CD4-positive, alpha-beta T cell treated with Interleukin-21 for 1 hour (primary cell): Measurements from ENCODE around the gene CLIC3.

Experiments used
- DNase-seq: peaks from one replicate; pipeline ENCODE4 v3.0.0-alpha.2; 2020

CLIC3 gene

GRCh38 chr9:137016436-137016835 lies 20.1 kb upstream of the CLIC3 start:
- DNase-seq, result no peak

GRCh38 chr9:137015976-137016375 lies 19.6 kb upstream of the CLIC3 start:
- DNase-seq, result no peak

GRCh38 chr9:137015540-137015930 lies 19.2 kb upstream of the CLIC3 start:
- DNase-seq, result no peak

GRCh38 chr9:137014776-137015539 lies 18.6 kb upstream of the CLIC3 start:
- DNase-seq, result no peak

GRCh38 chr9:137014166-137014565 lies 17.8 kb upstream of the CLIC3 start:
- DNase-seq, result no peak

GRCh38 chr9:137013571-137013940 lies 17.2 kb upstream of the CLIC3 start:
- DNase-seq, result no peak

- DNase-seq, result no peak
These were observed 16.6 kb upstream of the CLIC3 start for GRCh38 chr9:137012694-137013570.

- DNase-seq, result no peak
These were observed 15.7 kb upstream of the CLIC3 start for GRCh38 chr9:137011907-137012675.

GRCh38 chr9:137011156-137011555 lies 14.8 kb upstream of the CLIC3 start:
- DNase-seq, result no peak

GRCh38 chr9:137009938-137010732 lies 13.8 kb upstream of the CLIC3 start:
- no peak for DNase-seq

GRCh38 chr9:137009217-137009616 lies 12.8 kb upstream of the CLIC3 start:
- no peak for DNase-seq

- no peak for DNase-seq
These were observed 11.9 kb upstream of the CLIC3 start for GRCh38 chr9:137008312-137008711.

GRCh38 chr9:137007816-137008270 lies 11.5 kb upstream of the CLIC3 start:
- DNase-seq, result no peak

- DNase-seq, result no peak
These were observed 10.9 kb upstream of the CLIC3 start for GRCh38 chr9:137007108-137007815.

GRCh38 chr9:137006116-137007003 lies 10.0 kb upstream of the CLIC3 start:
- DNase-seq, result no peak

- DNase-seq, result peak; percentile 32
These were observed 7.9 kb upstream of the CLIC3 start for GRCh38 chr9:137004285-137004684.

- no peak for DNase-seq
These were observed 6.3 kb upstream of the CLIC3 start for GRCh38 chr9:137002646-137003041.

GRCh38 chr9:137001857-137002645 lies 5.7 kb upstream of the CLIC3 start:
- DNase-seq, result no peak

GRCh38 chr9:137000177-137000930 lies 4.0 kb upstream of the CLIC3 start:
- DNase-seq, result peak; percentile 52
